GM13976 (cell line): ENCODE data around the gene GGA1.

ENCODE experiments used
- DNase-seq: peaks from one replicate; pipeline ENCODE4 v3.0.0; 2012; ENCODE audit warnings: low spot score
- in situ Hi-C: fragments of 300-500 bp; cut with MboI; formaldehyde crosslinking; loops from one replicate; pipeline ENCODE4 v1.12.0; 2022; ENCODE audit warnings: low sequenced_read_pairs, mixed read lengths, inconsistent platforms; ENCODE audit not compliant: unreplicated experiment
- TF ChIP-seq, protein P1 (sequence below): IDR thresholded peaks from 2 replicates; pipeline ENCODE4 v1.5.1; 2012; ENCODE audit warnings: borderline replicate concordance, mild to moderate bottlenecking; ENCODE audit not compliant: insufficient read depth; ENCODE audit errors: extremely low read depth, missing control alignments, control extremely low read depth

GGA1 gene

DNA sequence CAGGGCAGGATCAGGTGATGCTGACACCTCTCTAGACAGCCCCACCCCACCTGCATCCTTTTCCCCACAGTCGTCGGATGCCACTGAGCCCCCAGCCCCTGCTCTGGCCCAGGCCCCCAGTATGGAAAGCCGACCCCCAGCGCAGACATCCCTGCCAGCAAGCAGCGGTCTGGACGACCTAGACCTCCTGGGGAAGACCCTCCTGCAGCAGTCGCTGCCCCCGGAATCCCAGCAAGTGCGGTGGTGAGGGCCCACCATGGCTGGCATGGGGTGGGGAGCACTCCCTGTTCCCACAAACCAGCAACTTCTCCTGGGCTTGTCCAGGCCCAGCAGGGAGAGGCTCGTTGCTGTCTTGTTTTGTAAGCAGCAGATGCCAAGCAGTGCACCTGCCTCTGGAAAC, 21.3 kb downstream of the GGA1 start:
- TF ChIP-seq, protein P1, sequence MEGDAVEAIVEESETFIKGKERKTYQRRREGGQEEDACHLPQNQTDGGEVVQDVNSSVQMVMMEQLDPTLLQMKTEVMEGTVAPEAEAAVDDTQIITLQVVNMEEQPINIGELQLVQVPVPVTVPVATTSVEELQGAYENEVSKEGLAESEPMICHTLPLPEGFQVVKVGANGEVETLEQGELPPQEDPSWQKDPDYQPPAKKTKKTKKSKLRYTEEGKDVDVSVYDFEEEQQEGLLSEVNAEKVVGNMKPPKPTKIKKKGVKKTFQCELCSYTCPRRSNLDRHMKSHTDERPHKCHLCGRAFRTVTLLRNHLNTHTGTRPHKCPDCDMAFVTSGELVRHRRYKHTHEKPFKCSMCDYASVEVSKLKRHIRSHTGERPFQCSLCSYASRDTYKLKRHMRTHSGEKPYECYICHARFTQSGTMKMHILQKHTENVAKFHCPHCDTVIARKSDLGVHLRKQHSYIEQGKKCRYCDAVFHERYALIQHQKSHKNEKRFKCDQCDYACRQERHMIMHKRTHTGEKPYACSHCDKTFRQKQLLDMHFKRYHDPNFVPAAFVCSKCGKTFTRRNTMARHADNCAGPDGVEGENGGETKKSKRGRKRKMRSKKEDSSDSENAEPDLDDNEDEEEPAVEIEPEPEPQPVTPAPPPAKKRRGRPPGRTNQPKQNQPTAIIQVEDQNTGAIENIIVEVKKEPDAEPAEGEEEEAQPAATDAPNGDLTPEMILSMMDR = no peak
- no peak for DNase-seq
- in situ Hi-C loops = no loop called here

DNA sequence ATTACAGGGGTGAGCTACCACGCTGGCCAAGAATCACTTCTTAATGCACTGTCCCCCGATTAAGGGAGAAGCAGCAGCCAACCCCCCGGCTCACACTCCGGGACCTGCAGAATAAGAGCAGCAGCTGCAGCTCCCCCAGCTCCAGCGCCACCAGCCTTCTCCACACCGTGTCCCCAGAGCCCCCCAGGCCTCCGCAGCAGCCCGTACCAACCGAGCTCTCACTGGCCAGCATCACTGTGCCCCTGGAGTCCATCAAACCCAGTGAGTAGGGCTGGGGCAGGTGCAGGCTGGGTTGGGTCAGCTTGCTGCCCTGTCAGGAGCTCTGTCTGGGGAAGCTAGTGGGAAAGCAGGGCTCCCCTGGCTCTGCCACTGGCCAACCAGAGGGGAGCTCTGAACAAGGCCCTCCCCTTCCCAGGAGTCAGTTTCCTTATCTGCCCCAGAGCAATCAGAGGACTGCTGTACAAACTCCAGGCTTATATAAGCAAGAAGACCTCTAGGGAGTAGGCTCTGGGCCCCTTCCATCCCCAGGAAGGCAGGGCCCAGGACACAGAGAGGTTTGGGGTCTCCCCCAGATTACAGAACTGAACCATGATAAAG, 22.3 kb downstream of the GGA1 start:
- DNase-seq = no peak
- in situ Hi-C loops = no loop called here
- TF ChIP-seq, protein P1 = no peak

DNA sequence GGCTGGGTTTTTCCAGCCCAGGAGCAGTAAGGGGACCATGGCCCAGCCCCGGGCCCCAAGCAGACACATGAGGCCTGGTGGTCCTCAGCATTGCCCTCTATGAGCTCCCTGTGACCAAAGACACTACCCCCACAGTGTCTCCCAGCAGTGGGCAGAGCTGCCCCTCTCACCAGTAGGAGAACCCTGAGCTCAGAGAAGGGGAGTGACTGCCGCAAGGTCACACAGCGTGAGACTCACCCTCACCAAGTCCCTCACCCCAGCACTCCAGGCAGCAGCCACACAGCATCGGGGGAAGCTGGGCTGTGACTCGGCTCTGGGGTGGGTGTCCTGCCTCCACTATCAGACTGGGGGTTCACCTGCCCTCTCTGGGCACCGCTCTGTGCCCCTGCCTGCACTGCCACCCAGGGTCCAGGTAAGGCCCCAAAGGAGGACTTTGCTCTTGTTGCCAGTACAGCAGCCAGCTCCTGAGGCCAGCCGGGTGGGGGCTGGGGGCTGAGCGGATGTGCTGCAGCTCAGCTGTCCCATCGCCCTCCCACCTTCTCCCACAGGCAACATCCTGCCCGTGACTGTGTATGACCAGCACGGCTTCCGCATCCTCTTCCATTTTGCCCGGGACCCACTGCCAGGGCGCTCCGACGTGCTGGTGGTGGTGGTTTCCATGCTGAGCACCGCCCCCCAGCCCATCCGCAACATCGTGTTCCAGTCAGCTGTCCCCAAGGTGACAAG, 23.0 kb downstream of the GGA1 start:
- in situ Hi-C loops = no loop called here
- TF ChIP-seq, protein P1 = no peak

DNA sequence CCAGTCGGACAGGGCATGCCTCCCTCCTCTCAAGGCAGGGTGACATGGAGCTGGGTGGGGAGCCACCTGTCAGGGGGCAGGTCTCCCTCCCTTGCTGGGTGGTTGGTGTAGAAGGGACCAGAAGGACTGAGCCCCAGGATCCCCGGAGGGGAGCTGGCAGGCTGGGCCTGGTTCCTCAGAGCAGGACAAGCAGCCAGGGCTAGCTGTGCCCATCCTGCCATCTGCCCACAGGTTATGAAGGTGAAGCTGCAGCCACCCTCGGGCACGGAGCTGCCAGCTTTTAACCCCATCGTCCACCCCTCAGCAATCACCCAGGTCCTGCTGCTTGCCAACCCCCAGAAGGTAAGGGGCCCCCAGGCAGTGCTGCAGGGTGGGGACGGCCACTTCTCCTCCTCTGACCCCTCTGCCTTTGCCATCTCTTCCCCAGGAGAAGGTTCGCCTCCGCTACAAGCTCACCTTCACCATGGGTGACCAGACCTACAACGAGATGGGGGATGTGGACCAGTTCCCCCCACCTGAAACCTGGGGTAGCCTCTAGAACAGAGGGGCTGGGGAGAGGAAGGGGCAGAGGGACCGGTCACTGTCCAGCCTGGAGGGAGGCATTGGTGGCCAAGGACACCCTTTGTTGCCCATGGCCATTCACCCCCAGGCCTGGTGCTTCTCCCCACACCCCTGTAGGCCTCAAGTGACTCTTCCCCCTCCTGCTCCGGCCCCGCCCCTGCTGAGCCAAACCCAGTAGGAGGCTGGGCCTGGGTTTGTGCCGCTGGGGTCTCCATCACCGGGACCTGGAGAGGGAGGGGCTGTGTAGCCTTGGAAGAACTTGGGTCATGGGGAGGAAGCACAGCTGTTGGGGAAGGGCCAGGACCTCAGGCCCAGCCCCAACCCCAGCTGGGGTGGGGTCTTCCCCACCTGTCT, 23.8 kb downstream of the GGA1 start:
- peak; percentile 81 for DNase-seq
- TF ChIP-seq, protein P1 = no peak
- in situ Hi-C loops = no loop called here

More for the DNA sequence above, 23.0 kb downstream of the GGA1 start:
- DNase-seq = no peak

DNA sequence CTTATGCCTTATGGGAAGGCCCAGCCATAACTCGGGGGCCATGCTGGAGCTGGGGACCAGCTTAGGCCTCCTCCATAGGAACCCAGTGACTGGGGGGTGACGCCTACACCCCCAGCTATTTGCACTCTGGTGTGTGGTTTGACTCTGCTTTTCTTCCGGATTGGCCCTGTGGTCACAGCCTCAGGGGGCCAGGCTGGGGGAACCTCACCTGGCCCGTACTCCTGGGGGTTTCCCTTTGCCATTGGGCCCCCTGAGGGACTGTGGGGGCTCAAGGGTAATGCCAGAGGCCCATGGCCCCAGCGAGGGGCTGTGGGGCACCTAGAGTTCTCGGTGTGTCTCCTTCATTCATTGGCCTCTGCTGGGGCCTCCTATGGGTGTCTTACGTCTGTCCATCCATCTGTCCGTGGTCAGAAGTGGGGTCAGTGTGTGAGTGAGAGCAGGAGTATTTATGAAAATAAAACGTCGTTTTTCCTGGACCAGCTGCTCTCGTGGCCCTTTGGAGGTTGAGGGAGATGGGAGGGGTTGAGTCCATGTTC, 24.5 kb downstream of the GGA1 start:
- TF ChIP-seq, protein P1 = no peak
- DNase-seq = peak; percentile 93
- in situ Hi-C loops = no loop called here
